Right lobe of liver (tissue), 4 donors: ENCODE measurements around the gene LRRN2.

Source experiments
- CTCF ChIP-seq, 4 donors: fragments of 200-600 bp in 3 of 4; fragments of 450-650 bp in 1 of 4; IDR thresholded peaks; one replicate each; pipeline versions ENCODE4 v1.5.1 to v1.8.0; 2016 to 2022; ENCODE audit warnings: antibody characterized with exemption in 4 of 4, mild to moderate bottlenecking in 2 of 4
- POLR2A ChIP-seq: fragments of 450-650 bp; IDR thresholded peaks from one replicate; pipeline ENCODE4 v1.6.1; 2017; ENCODE audit warnings: antibody characterized with exemption, mild to moderate bottlenecking
- donor health status: DM: no; HTN: no; CAD: no.
- donor health status: DM: no; HTN: no; CAD: no.
- donor health status: DM: no; HTN: yes; CAD: no.

DNA sequence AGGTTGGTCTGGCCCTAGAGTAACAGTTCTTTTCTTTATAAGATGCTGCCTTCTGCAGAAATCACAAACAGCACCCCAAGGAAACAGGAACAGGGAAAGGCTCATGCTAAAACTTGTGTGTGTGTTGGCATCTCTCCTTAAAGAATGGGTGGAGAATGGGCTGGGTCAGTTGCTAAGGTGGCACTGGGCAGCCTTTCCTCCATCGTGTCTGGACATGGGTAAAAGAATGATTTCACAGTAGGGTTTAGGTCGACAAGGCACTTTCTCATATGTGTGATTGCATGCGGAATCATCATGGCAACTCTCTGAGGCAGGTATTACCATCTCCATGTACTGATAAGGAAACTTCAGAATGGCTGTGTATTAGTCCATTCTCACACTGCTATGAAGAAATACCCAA lies 40.3 kb downstream of the LRRN2 start:
- no peak for TF ChIP-seq CTCF (IDR thresholded peaks at IDR 0.05)
- TF ChIP-seq POLR2A, result no peak
